GM21526 (cell line): ENCODE data around the gene PRKCE.

Source experiments
- ATAC-seq: cut with Tn5 transposase; IDR thresholded peaks from one replicate; pipeline ENCODE4 v1.9.1; 2021; ENCODE audit warnings: moderate library complexity; ENCODE audit not compliant: unreplicated experiment, low FRiP score

The PRKCE gene

GRCh38 chr2:45826884-45827635 lies 175.6 kb downstream of the PRKCE start:
- no peak for ATAC-seq

GRCh38 chr2:45830322-45830721 lies 178.8 kb downstream of the PRKCE start:
- no peak for ATAC-seq

- peak; percentile 19 for ATAC-seq
Observed at GRCh38 chr2:45833301-45833967, 182.0 kb downstream of the PRKCE start.

GRCh38 chr2:45833968-45834344 lies 182.5 kb downstream of the PRKCE start:
- ATAC-seq = peak; percentile 69

- ATAC-seq = no peak
Observed at GRCh38 chr2:45834372-45834771, 182.9 kb downstream of the PRKCE start.

GRCh38 chr2:45834858-45835257 lies 183.4 kb downstream of the PRKCE start:
- no peak for ATAC-seq

- peak; percentile 29 for ATAC-seq
Observed at GRCh38 chr2:45836316-45836715, 184.8 kb downstream of the PRKCE start.

- ATAC-seq = peak; percentile 39
Observed at GRCh38 chr2:45836740-45837139, 185.3 kb downstream of the PRKCE start.

- no peak for ATAC-seq
Observed at GRCh38 chr2:45837812-45838341, 186.4 kb downstream of the PRKCE start.

- ATAC-seq = no peak
Observed at GRCh38 chr2:45839508-45840251, 188.2 kb downstream of the PRKCE start.

- no peak for ATAC-seq
Observed at GRCh38 chr2:45840481-45840880, 189.0 kb downstream of the PRKCE start.

GRCh38 chr2:45841752-45842407 lies 190.4 kb downstream of the PRKCE start:
- ATAC-seq = no peak

- peak; percentile 54 for ATAC-seq
Observed at GRCh38 chr2:45843136-45843535, 191.7 kb downstream of the PRKCE start.

- ATAC-seq = no peak
Observed at GRCh38 chr2:45844796-45845457, 193.5 kb downstream of the PRKCE start.

- ATAC-seq = no peak
Observed at GRCh38 chr2:45845566-45845965, 194.1 kb downstream of the PRKCE start.

GRCh38 chr2:45849491-45850283 lies 198.2 kb downstream of the PRKCE start:
- ATAC-seq = no peak

GRCh38 chr2:45850558-45850957 lies 199.1 kb downstream of the PRKCE start:
- ATAC-seq = no peak

GRCh38 chr2:45851111-45851510 lies 199.6 kb downstream of the PRKCE start:
- no peak for ATAC-seq

GRCh38 chr2:45851576-45852304 lies 200.3 kb downstream of the PRKCE start:
- ATAC-seq = no peak
